Upper lobe of left lung (tissue), 6 donors: ENCODE data around the gene STX8. TPM values are rescaled to one million over a fixed set of nuclear protein-coding genes. Genes with fewer than 3 reads are reported as not detected.

Source experiments
- ATAC-seq, 2 donors: fragments of 200-7000 bp; cut with Tn5 transposase; one replicate each; pipeline ENCODE4 v1.9.1; 2022; ENCODE audit warnings: mild to moderate bottlenecking in 2 of 2, moderate library complexity in 2 of 2; ENCODE audit not compliant: low FRiP score in 2 of 2
- DNase-seq, 2 donors: peaks; one replicate each; pipeline ENCODE4 v3.0.0-alpha.2; 2019 to 2020
- H3K27ac ChIP-seq, 4 donors: fragments of 200-600 bp; sonication (generic); one replicate each; pipeline ENCODE4 v1.5.1; 2016 to 2019
- H3K27me3 ChIP-seq, 4 donors: fragments of 200-600 bp; sonication (generic); one replicate each; pipeline ENCODE4 v1.5.1; 2017 to 2019
- H3K36me3 ChIP-seq, 4 donors: fragments of 200-600 bp; sonication (generic); one replicate each; pipeline ENCODE4 v1.5.1; 2016 to 2019
- H3K4me1 ChIP-seq, 4 donors: fragments of 200-600 bp; sonication (generic); one replicate each; pipeline ENCODE4 v1.5.1; 2018 to 2019
- H3K4me3 ChIP-seq, 4 donors: fragments of 200-600 bp; sonication (generic); one replicate each; pipeline ENCODE4 v1.5.1; 2017 to 2019; ENCODE audit warnings: mild to moderate bottlenecking in 2 of 4, moderate library complexity in 1 of 4
- H3K9me3 ChIP-seq, 4 donors: fragments of 200-600 bp; sonication (generic); one replicate each; pipeline ENCODE4 v1.5.1; 2018 to 2019
- CTCF ChIP-seq, 6 experiments: fragments of 450-650 bp in 4 of 6; fragments of 200-600 bp in 2 of 6; sonication (generic) in 2 of 6; IDR thresholded peaks; one replicate each; pipeline ENCODE4 v1.5.1; 2016 to 2019; ENCODE audit warnings: antibody characterized with exemption in 6 of 6
- EP300 ChIP-seq, 4 donors: sonication (generic); formaldehyde crosslinking; IDR thresholded peaks; one replicate each; pipeline ENCODE4 v1.5.1; 2017; ENCODE audit warnings: antibody characterized with exemption in 4 of 4, control low read depth in 2 of 4
- POLR2A ChIP-seq, 4 donors: fragments of 450-650 bp; IDR thresholded peaks; one replicate each; pipeline ENCODE4 v1.5.1; 2016 to 2017; ENCODE audit warnings: antibody characterized with exemption in 4 of 4, mild to moderate bottlenecking in 2 of 4
- POLR2AphosphoS5 ChIP-seq, 2 donors: sonication (generic); formaldehyde crosslinking; IDR thresholded peaks; one replicate each; pipeline ENCODE4 v1.5.1; 2017; ENCODE audit warnings: antibody characterized with exemption in 2 of 2
- WGBS, 2 donors: methylation state at CpG; one replicate each; pipeline ENCODE4 v1.1.5; 2017 to 2018; 5-methylcytosine and 5-hydroxymethylcytosine counted together
- total RNA-seq, 6 donors: library from RNA; depleted of rRNA in 4 of 6; stranded (reverse); fragments of >200 nt in 4 of 6; gene quantifications; one replicate each; pipeline versions ENCODE4 v1.1.0 to v1.2.1, GENCODE V29; 2016 to 2021
- donor health status: DM: no; HTN: no; CAD: no; lungs with moderate emphysema.
- donor health status: DM: no; HTN: yes; CAD: no; lungs with severe emphysema.

STX8 gene
- total RNA-seq, 6 donors from 2014 or later, result 39.2 to 138 (median 52.3) TPM

DNA sequence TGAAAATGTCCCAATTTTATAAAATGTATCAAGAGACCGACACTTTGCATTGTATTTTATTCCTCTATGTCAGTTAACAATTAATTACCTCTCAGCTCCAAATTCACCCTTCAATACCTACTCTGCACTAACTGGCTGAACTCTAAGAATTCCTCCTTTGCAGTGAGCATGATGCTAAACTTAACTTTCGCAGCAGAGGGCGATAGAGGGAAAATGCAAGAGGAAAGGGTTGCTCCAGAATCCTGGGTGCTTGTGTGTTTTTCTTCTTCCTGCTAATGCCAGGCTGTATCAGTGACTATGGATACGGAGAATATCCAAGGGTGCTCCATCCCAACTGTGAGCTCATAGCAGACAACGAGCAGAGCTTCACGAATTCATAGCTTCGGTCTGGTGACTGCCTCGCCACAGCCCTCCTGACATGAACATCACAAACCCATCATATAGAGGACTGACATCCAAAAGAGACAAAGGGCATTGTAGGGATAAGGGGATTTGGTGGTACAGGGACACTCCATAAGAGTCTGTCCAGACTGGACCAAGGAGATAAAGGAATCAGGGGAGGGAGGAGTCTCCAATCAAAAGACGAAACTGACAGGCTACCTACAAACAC is 172.9 kb downstream of the STX8 start:
- no peak overlapping the region for H3K4me3 ChIP-seq
- H3K4me1 ChIP-seq, result no peaks in the 10 kb centered on the region
- H3K27ac ChIP-seq, result no peak overlapping the region
- no peak for DNase-seq
- no peaks in the 10 kb centered on the region for H3K36me3 ChIP-seq
- H3K27me3 ChIP-seq, result no peaks in the 10 kb centered on the region
- TF ChIP-seq CTCF (IDR thresholded peaks at IDR 0.05) (peak in 3 of 6 experiments; percentile 14 to 26 (median 25)), POLR2A (IDR thresholded peaks at IDR 0.05) (no peak)
- no peaks in the 10 kb centered on the region for H3K9me3 ChIP-seq
- WGBS, 2 donors, result 97% methylated on average over 9 of the region's 9 CpGs
- no peak for ATAC-seq

GRCh38 chr17:9401434-9401833 is 174.2 kb downstream of the STX8 start:
- WGBS, 2 donors, result 69 to 72% methylated on average over 4 of the region's 4 CpGs
- no peaks in the 10 kb centered on the region for H3K27me3 ChIP-seq
- no peak for DNase-seq
- no peak overlapping the region for H3K4me3 ChIP-seq
- H3K36me3 ChIP-seq, result no peaks in the 10 kb centered on the region
- H3K27ac ChIP-seq, result no peak overlapping the region
- TF ChIP-seq POLR2A (IDR thresholded peaks at IDR 0.05) (no peak), EP300 (IDR thresholded peaks at IDR 0.05) (no peak), POLR2AphosphoS5 (IDR thresholded peaks at IDR 0.05) (no peak), CTCF (IDR thresholded peaks at IDR 0.05) (no peak)
- H3K9me3 ChIP-seq, result no peaks in the 10 kb centered on the region
- no peaks in the 10 kb centered on the region for H3K4me1 ChIP-seq
- no peak for ATAC-seq

DNA sequence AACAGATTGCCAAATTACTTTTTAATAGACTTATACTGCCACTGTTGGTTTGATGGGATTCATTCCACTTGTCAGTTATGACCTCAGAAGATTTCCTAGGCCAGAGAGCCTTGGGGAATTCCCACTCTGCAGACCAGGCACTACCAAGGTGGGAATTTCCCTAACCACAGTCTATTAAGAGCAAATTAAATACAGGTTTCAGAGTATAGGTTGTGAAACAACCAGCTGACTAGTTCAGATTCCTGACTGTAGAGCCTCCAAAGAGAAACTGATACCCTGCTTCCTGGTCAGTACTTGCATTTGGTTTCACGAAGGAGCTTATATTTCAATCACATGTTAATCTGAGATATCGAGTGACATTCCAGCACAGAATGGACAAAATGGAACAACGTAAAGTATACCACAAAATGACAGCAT is 186.5 kb downstream of the STX8 start:
- TF ChIP-seq EP300 (IDR thresholded peaks at IDR 0.05) (peak in 1 of 4 donors; percentile 58), CTCF (IDR thresholded peaks at IDR 0.05) (no peak)
- peaks cover 0 to 11% (median 5%) of the 10 kb centered on the region in 4 donors for H3K9me3 ChIP-seq
- peak; percentile 52 to 88 for ATAC-seq
- peak in 1 of 2 donors; percentile 53 for DNase-seq
- 56 to 83% methylated on average over 3 of the region's 3 CpGs for WGBS, 2 donors
- no peaks in the 10 kb centered on the region for H3K4me1 ChIP-seq
- no peak overlapping the region for H3K4me3 ChIP-seq
- no peaks in the 10 kb centered on the region for H3K36me3 ChIP-seq
- H3K27ac ChIP-seq, result no peak overlapping the region
- H3K27me3 ChIP-seq, result no peaks in the 10 kb centered on the region

GRCh38 chr17:9386401-9386800 is 189.2 kb downstream of the STX8 start:
- Histone ChIP-seq H3K36me3 (no peaks in the 10 kb centered on the region), H3K9me3 (no peaks in the 10 kb centered on the region), H3K4me3 (no peak overlapping the region), H3K27me3 (no peaks in the 10 kb centered on the region), H3K27ac (no peak overlapping the region), H3K4me1 (no peaks in the 10 kb centered on the region)
- no peak for DNase-seq
- no peak for TF ChIP-seq POLR2AphosphoS5 (IDR thresholded peaks at IDR 0.05)
- TF ChIP-seq POLR2A (IDR thresholded peaks at IDR 0.05), result no peak
- ATAC-seq, result no peak
- WGBS, 2 donors, result 80 to 81% methylated on average over 3 of the region's 3 CpGs

- DNase-seq, result no peak
- Histone ChIP-seq H3K27ac (no peak overlapping the region), H3K4me3 (no peak overlapping the region), H3K27me3 (no peaks in the 10 kb centered on the region), H3K9me3 (no peaks in the 10 kb centered on the region), H3K36me3 (no peaks in the 10 kb centered on the region), H3K4me1 (no peaks in the 10 kb centered on the region)
- TF ChIP-seq POLR2AphosphoS5 (IDR thresholded peaks at IDR 0.05) (no peak), POLR2A (IDR thresholded peaks at IDR 0.05) (no peak), EP300 (IDR thresholded peaks at IDR 0.05) (no peak), CTCF (IDR thresholded peaks at IDR 0.05) (no peak)
- no peak for ATAC-seq
- 93 to 94% methylated on average over 3 of the region's 3 CpGs for WGBS, 2 donors
These were observed 191.8 kb downstream of the STX8 start for GRCh38 chr17:9383826-9384225.
